ENCODE results near the gene EPX.

- TF ChIP-seq ELK1 (IDR thresholded peaks at IDR 0.05; ENCODE audit: borderline replicate concordance, low read depth, low read length) (no peak), CTCF (conservative IDR thresholded peaks at IDR 0.05; ENCODE audit: low read depth, low read length) (no peak), POLR2A (IDR thresholded peaks at IDR 0.05; ENCODE audit: low read depth, low read length) (no peak), NFE2L2 (IDR thresholded peaks at IDR 0.05; ENCODE audit: low read depth, low read length) (no peak), SMC3 (IDR thresholded peaks at IDR 0.05; ENCODE audit: low read depth, low read length) (no peak), FOS (IDR thresholded peaks at IDR 0.05; ENCODE audit: low read depth, low read length) (no peak), BHLHE40 (IDR thresholded peaks at IDR 0.05; ENCODE audit: low read depth, low read length) (no peak), RAD21 (IDR thresholded peaks at IDR 0.05; ENCODE audit: low read length) (no peak), CEBPB (IDR thresholded peaks at IDR 0.05; ENCODE audit: low read depth, low read length) (no peak), MXI1 (IDR thresholded peaks at IDR 0.05; ENCODE audit: borderline replicate concordance, low read depth, low read length) (no peak), RCOR1 (IDR thresholded peaks at IDR 0.05; ENCODE audit: insufficient replicate concordance, low read length) (no peak), MAFK (IDR thresholded peaks at IDR 0.05; ENCODE audit: low read depth, low read length) (no peak)
Measured at GRCh38 chr17:58236394-58236793, 43.9 kb downstream of the EPX start.
